PFSK-1 (cell line): ENCODE data around the gene FOXK2.

ENCODE experiments used
- FOXP2 ChIP-seq: optimal IDR thresholded peaks from 2 replicates; pipeline ENCODE3; 2011; ENCODE audit warnings: borderline replicate concordance, control low read depth, inconsistent platforms; ENCODE audit not compliant: insufficient read depth; ENCODE audit errors: extremely low read length, extremely low read depth
- POLR2AphosphoS5 ChIP-seq: IDR thresholded peaks from 2 replicates; pipeline ENCODE4 v1.6.1; 2012; ENCODE audit warnings: low read depth, mild to moderate bottlenecking, control low read depth, low read length, moderate library complexity
- REST ChIP-seq, 2 experiments: IDR thresholded peaks; 2 replicates each; pipeline versions ENCODE4 v1.6.1 to v1.8.0; 2011 to 2012; ENCODE audit warnings: low read depth in 2 of 2, low read length in 2 of 2, control low read depth in 1 of 2, inconsistent platforms in 1 of 2, mild to moderate bottlenecking in 1 of 2, moderate library complexity in 1 of 2; ENCODE audit not compliant: insufficient read depth in 1 of 2
- SIN3A ChIP-seq: IDR thresholded peaks from 2 replicates; pipeline ENCODE4 v1.6.1; 2012; ENCODE audit warnings: mild to moderate bottlenecking, low read length, moderate library complexity, borderline replicate concordance; ENCODE audit not compliant: insufficient read depth
- TAF1 ChIP-seq: IDR thresholded peaks from 2 replicates; pipeline ENCODE4 v1.6.1; 2012; ENCODE audit warnings: low read length, control low read depth, borderline replicate concordance; ENCODE audit not compliant: insufficient read depth

Gene FOXK2

GRCh38 chr17:82486231-82487094, 33.1 kb upstream of the FOXK2 start:
- TF ChIP-seq POLR2AphosphoS5: no peak
- no peak for TF ChIP-seq SIN3A
- TF ChIP-seq FOXP2: no peak
- no peak for TF ChIP-seq TAF1
- TF ChIP-seq REST (IDR thresholded peaks at IDR 0.05; ENCODE audit: insufficient read depth in 1 of 2, low read depth in 2 of 2, low read length in 2 of 2): no peak

GRCh38 chr17:82487910-82488309, 31.6 kb upstream of the FOXK2 start:
- TF ChIP-seq SIN3A (no peak), TAF1 (no peak), REST (IDR thresholded peaks at IDR 0.05; ENCODE audit: insufficient read depth in 1 of 2, low read depth in 2 of 2, low read length in 2 of 2) (no peak)

GRCh38 chr17:82489117-82489516, 30.4 kb upstream of the FOXK2 start:
- no peak for TF ChIP-seq TAF1
- TF ChIP-seq SIN3A: no peak
- no peak for TF ChIP-seq POLR2AphosphoS5
- TF ChIP-seq REST (IDR thresholded peaks at IDR 0.05; ENCODE audit: insufficient read depth in 1 of 2, low read depth in 2 of 2, low read length in 2 of 2): no peak
- no peak for TF ChIP-seq FOXP2

- no peak for TF ChIP-seq REST (IDR thresholded peaks at IDR 0.05; ENCODE audit: insufficient read depth in 1 of 2, low read depth in 2 of 2, low read length in 2 of 2)
- TF ChIP-seq TAF1: no peak
- TF ChIP-seq FOXP2: no peak
- TF ChIP-seq SIN3A: no peak
- no peak for TF ChIP-seq POLR2AphosphoS5
These were observed 29.6 kb upstream of the FOXK2 start for GRCh38 chr17:82489851-82490511.
